Measurements from ENCODE around the gene COL5A1.

Gene COL5A1

DNA sequence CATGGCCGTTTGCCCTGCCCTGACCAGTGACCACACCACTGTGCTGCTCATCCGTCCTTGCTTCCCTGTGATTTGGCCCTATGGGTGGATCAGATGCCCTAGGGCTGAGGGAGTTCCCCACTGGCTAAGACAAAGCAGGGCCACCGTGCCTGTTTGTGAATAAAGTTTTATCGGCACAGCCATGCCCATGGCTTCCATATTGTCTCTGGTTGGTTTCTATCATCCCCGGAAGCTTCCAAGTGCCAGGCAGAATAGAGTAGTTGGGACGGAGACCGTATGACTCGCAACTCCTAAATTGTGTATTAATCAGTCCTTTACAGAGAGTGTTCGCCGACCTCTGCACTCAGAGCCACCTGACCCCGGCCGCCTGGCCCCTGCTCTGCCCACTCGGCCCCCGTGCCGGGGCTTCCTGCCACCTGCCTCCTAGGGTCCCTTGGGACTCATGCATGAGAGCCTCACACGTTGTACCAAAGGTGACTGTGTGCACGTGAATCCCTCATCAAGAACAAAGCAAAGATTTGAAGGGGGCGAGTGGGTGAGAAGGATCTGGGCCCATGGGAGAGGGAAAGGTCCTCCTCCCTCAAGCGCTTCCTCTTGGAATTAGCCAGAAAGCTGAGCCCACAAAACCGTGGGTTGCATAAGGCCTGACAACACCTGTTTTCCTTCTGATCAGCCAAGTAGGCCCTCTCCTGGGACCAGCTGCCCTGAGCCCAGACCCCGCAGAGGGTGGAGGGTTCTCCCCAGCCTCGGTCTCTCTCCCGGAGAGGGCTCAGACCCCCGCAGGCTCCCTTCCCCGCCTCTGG, 227.3 kb downstream of the COL5A1 start:
- DNase-seq = no peak

DNA sequence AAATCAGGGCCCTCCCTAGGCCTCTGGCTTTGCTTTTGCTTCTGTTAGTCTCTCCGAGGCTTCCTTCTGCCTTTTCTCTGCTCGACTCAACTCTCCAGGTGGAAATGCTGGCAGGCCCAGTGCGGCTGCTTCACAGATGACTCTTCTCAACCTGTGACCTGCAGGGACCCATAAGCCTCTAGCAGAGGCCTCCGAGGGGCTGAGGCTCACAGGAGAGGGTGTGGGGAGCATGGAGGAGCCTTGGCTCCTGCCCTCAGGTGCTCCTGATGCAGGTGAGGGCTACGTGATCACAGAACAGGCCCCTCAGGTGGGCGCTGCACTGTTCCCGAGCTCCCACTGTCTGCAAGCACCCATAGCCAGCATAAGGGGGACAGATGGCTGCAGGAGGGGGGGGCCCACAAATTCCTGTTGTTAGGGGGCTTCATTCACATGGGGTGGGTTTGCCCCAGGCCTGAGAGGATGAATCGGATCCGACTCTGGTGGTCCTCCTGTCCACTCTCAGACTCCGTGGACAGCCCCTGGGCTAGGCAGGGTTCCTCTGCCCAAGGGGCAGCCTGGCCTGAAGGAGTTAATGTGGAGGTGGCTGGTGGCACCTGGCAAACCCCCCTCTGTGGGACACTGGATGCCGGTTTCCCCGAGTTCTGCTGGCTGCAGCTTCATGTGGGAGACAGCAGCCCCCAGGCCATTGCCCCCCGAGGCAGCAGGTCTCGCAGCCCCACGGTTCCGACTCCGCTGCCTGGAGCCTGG, 228.1 kb downstream of the COL5A1 start:
- DNase-seq = peak; percentile 8

DNA sequence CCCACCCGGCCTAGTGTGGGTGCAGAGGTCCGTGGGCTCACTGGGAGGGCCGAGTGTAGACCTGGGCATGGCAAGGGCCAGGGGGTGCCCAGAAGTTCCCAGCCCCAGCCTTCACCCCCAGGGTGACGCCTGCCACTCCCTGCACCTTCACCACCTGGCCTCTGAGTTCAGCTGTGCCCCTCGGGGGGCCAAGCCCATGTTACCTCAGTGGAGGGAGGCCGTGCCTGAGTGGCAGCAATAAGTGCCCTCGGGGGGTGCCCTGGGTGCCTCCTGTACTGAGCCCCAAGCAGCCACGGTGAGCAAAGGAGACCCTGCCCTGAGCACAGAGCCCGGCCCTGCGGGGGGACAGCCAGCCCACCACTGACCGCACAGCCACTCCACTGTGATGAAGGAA, 228.7 kb downstream of the COL5A1 start:
- no peak for DNase-seq

GRCh38 chr9:134870746-134871662, 229.4 kb downstream of the COL5A1 start:
- peak; percentile 7 for DNase-seq

- DNase-seq = no peak
Observed at GRCh38 chr9:134871697-134872340, 230.2 kb downstream of the COL5A1 start.

GRCh38 chr9:134872482-134873231, 231.1 kb downstream of the COL5A1 start:
- DNase-seq = no peak

DNA sequence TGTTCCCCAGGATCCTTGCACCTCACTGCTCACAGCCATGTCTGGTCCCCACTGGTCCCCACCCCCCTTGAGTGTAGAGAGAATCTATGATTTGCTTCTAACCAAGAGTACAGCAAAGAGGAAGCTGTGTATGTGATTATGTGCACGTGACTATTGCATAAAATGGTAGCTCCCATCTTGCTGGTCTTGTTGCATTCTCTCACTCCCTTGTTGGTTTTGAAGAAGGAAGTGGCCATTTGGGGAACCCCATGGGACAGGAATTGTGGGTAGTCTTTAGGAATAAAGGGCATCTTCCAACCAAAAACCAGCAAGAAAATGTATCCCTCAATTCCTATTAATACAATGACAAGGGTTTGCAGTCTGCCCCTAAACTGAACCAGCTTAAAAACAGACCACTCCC, 233.8 kb downstream of the COL5A1 start:
- no peak for DNase-seq

GRCh38 chr9:134877541-134877940, 235.9 kb downstream of the COL5A1 start:
- no peak for DNase-seq

- DNase-seq = no peak
Observed at GRCh38 chr9:134879664-134880483, 238.3 kb downstream of the COL5A1 start.

GRCh38 chr9:134880484-134881312, 239.1 kb downstream of the COL5A1 start, which contains the start of gene FCN2:
Gene FCN2, plus strand, starts transcription at chr9:134880810. Its CDS starts 12 bp downstream, at chr9:134880822.
- no peak for DNase-seq

GRCh38 chr9:134881313-134881670, 239.7 kb downstream of the COL5A1 start:
- DNase-seq = no peak

- no peak for DNase-seq
Observed at GRCh38 chr9:134882204-134882785, 240.7 kb downstream of the COL5A1 start.

DNA sequence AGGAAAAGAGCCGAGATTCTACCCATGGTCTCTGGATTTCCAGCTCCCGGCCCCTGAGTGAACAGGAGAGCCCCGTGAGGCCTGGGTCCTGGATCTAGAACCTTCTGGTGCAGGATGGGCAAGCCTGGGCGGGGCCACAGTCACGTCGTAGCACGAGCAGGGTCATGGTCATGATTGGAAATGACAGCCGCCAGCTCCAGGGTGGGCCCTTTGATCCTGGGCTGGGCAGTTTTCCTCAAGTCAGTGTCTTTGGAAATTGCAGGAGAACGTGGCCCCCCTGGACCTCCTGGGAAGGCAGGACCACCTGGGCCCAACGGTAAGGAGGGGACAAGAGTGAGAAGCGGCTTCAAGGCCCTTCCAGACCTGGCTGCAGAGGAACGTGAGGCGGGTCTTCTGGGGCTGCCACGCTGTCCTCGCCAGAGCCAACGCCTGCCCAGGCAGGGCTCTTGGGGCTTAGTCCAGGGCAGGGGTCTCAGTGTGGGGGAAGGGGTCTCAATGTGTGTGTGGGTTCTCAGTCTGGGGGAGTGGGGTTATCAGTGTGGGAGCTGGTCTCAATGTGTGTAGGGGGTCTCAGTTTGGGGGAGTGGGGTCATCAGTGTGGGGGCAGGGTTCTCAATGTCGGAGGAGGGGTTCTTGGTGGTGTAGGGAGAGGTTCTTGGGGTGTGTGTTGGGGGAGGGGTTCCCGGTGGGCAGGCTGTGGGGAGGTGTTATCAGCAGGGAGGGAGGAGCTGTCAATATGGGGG, 241.6 kb downstream of the COL5A1 start:
- no peak for DNase-seq

DNA sequence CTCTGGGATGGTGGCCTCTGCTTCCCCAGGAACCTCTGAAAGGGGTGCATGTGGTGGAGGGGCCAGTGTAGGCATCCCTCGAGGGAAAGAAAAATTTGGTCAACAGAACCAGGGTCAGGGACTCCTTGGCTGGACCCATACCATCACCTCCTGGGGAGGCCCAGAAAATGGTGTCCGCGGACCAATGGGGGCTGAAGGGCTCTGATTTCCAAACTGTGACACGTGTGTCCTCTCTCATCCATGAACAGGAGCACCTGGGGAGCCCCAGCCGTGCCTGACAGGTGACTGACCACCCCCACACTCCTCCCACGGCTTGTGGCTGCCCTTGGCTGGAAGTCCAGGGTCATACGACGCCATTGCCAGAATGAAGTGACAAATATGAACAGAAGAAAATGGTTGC, 242.9 kb downstream of the COL5A1 start:
- no peak for DNase-seq

GRCh38 chr9:134885001-134885678, 243.5 kb downstream of the COL5A1 start:
- no peak for DNase-seq

DNA sequence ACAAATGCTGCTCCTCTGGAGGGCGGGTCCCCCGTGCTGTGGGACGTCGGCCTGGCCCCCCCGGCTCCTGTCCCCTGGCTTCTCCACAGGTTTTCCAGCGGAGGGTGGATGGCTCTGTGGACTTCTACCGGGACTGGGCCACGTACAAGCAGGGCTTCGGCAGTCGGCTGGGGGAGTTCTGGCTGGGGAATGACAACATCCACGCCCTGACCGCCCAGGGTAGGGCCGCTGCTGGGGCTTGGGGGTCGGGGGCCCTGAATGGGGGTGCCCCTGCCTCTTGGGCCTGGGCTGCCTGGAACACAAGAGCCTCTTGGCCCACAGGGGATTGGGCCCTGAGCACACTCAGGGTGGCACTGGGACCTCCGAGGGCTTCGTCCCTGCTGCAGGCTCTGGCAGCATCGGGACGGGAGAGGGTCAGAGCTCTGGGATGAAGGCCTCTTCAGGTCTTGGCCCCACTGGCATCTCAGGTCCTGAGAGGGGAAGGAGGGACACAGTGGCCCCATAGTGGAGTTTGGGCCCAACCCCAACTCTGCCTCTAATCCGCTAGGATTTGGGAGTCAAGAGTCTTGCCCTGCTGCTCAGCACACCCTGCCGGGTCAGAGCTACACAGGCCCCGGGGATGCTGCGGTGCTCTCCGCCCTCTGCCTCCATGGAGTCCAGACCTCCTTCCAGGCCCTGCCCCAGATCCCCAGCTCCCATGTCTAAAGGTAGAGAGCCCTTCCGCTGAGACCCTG, 244.2 kb downstream of the COL5A1 start:
- no peak for DNase-seq

- DNase-seq = no peak
Observed at GRCh38 chr9:134886413-134886913, 244.9 kb downstream of the COL5A1 start.
